Endothelial cell of umbilical vein (primary cell): ENCODE data around the gene SUGCT. TPM values are rescaled to one million over a fixed set of nuclear protein-coding genes. Genes with fewer than 3 reads are reported as not detected.

Source experiments
- BruUV-seq: library from RNA; stranded (reverse); fragments of 400-500 nt; replicated peaks from 2 replicates; lab custom pipeline; 2021; lab: Mats Ljungman, UMichigan
- CTCF ChIA-PET: fragments of 300-600, 350-600 bp; sonication (Branson Sonifier 250); formaldehyde crosslinking; loops from one replicate; lab custom pipeline; 2021; ENCODE audit warnings: antibody characterized with exemption, inconsistent platforms; lab: Charles Lee
- POLR2A ChIA-PET: fragments of 300-600, 350-600 bp; sonication (Branson Sonifier 250); formaldehyde crosslinking; loops from one replicate; lab custom pipeline; 2021; ENCODE audit warnings: antibody characterized with exemption, inconsistent platforms; lab: Charles Lee
- DNase-seq: peaks from one replicate; pipeline ENCODE4 v3.0.0-alpha.2; 2011; ENCODE audit warnings: low read depth, low spot score
- FAIRE-seq: peaks from 2 replicates; lab custom pipeline; 2011; peaks lifted over from hg19 to GRCh38; lab: Jason Lieb, UNC
- H2AFZ ChIP-seq: 2 replicates; pipeline ENCODE4 v1.6.0; 2012; ENCODE audit warnings: low read depth, low read length, control low read depth, inconsistent platforms
- H3K27ac ChIP-seq: 2 replicates; pipeline ENCODE4 v1.5.1; 2011; ENCODE audit warnings: low read depth, mild to moderate bottlenecking, control low read depth, low read length, moderate library complexity; ENCODE audit not compliant: insufficient read depth
- H3K27me3 ChIP-seq, 2 experiments: 2 replicates each; pipeline versions ENCODE4 v1.6.0 to v1.6.1; 2011; ENCODE audit warnings: low read length in 2 of 2, mixed read lengths in 1 of 2; ENCODE audit not compliant: control insufficient read depth in 2 of 2, insufficient read depth in 2 of 2
- H3K36me3 ChIP-seq, 2 experiments: 2 replicates in 1 of 2; 3 replicates in 1 of 2; pipeline ENCODE4 v1.5.1; 2011; ENCODE audit warnings: low read length in 2 of 2, mild to moderate bottlenecking in 1 of 2, moderate library complexity in 1 of 2; ENCODE audit not compliant: control insufficient read depth in 2 of 2, insufficient read depth in 2 of 2; ENCODE audit errors: extremely low read depth in 1 of 2
- H3K4me1 ChIP-seq: 3 replicates; pipeline ENCODE4 v1.5.1; 2011; ENCODE audit warnings: mild to moderate bottlenecking, low read length; ENCODE audit not compliant: control insufficient read depth, insufficient read depth; ENCODE audit errors: extremely low read depth
- H3K4me2 ChIP-seq: 2 replicates; pipeline ENCODE4 v1.6.1; 2011; ENCODE audit warnings: low read length, control low read depth, mixed read lengths; ENCODE audit not compliant: insufficient read depth
- H3K4me3 ChIP-seq, 3 experiments: fragments of 200-600 bp in 1 of 3; sonication (generic), shearing (Covaris generic) in 1 of 3; replicated peaks in 1 of 3; 2 replicates each; pipeline ENCODE4 v1.5.1; 2011 to 2016; ENCODE audit warnings: control low read depth in 3 of 3, low read length in 3 of 3, mild to moderate bottlenecking in 2 of 3, inconsistent platforms in 1 of 3, low read depth in 1 of 3, moderate library complexity in 1 of 3; ENCODE audit not compliant: insufficient read depth in 1 of 3
- H3K79me2 ChIP-seq: 2 replicates; pipeline ENCODE4 v1.6.0; 2012; ENCODE audit warnings: low read length, inconsistent platforms; ENCODE audit not compliant: control insufficient read depth, insufficient read depth
- H3K9ac ChIP-seq: replicated peaks from 2 replicates; pipeline ENCODE3; 2011; ENCODE audit warnings: low read length, control low read depth; ENCODE audit not compliant: insufficient read depth; ENCODE audit errors: extremely low read depth
- H3K9me1 ChIP-seq: replicated peaks from 3 replicates; pipeline ENCODE4 v1.6.0; 2011; ENCODE audit warnings: mild to moderate bottlenecking, low read length; ENCODE audit not compliant: control insufficient read depth, insufficient read depth; ENCODE audit errors: extremely low read depth
- H3K9me3 ChIP-seq: replicated peaks from 2 replicates; pipeline ENCODE4 v1.5.1; 2012; ENCODE audit warnings: low read length, inconsistent platforms; ENCODE audit not compliant: control insufficient read depth, insufficient read depth
- H4K20me1 ChIP-seq: replicated peaks from 2 replicates; pipeline ENCODE3; 2011; ENCODE audit warnings: mild to moderate bottlenecking, low read length; ENCODE audit not compliant: control insufficient read depth, insufficient read depth; ENCODE audit errors: extremely low read depth
- EZH2 ChIP-seq: IDR thresholded peaks from 2 replicates; pipeline ENCODE4 v1.6.1; 2012; ENCODE audit warnings: borderline replicate concordance, low read depth, mild to moderate bottlenecking, moderate library complexity, low read length, inconsistent platforms; ENCODE audit not compliant: severe bottlenecking
- GATA2 ChIP-seq: IDR thresholded peaks from 2 replicates; pipeline ENCODE4 v1.7.0; 2011; ENCODE audit warnings: low read depth, mild to moderate bottlenecking, moderate library complexity, mixed read lengths, low read length; ENCODE audit not compliant: insufficient read length, insufficient read depth
- JUN ChIP-seq: IDR thresholded peaks from 2 replicates; pipeline ENCODE4 v1.6.1; 2011; ENCODE audit warnings: borderline replicate concordance, low read depth; ENCODE audit not compliant: insufficient read length, insufficient read depth
- MYC ChIP-seq: IDR thresholded peaks from one replicate; pipeline ENCODE4 v1.6.1; 2011; ENCODE audit warnings: mild to moderate bottlenecking, low read depth, low read length
- POLR2A ChIP-seq: IDR thresholded peaks from 2 replicates; pipeline ENCODE4 v1.6.1; 2012; ENCODE audit warnings: low read depth, mild to moderate bottlenecking, control low read depth, low read length
- POLR2AphosphoS5 ChIP-seq: IDR thresholded peaks from 2 replicates; pipeline ENCODE4 v1.6.1; 2012; ENCODE audit warnings: low read depth, mild to moderate bottlenecking, control low read depth, low read length, moderate library complexity; ENCODE audit not compliant: insufficient read depth
- dilution Hi-C: fragments of 300-500 bp; cut with MboI; formaldehyde crosslinking; loops from one replicate; pipeline ENCODE4 v1.15.0; 2019; ENCODE audit warnings: low sequenced_read_pairs; ENCODE audit not compliant: extremely low pct_ligation_motif_present
- intact Hi-C: fragments of 100-400 bp; cut with micrococcal nuclease; formaldehyde crosslinking; loops from one replicate; pipeline ENCODE4 v1.10.0; 2022
- polyA plus RNA-seq, 4 experiments: library from polyadenylated mRNA; depleted of rRNA in 3 of 4; stranded (reverse) in 3 of 4; unstranded in 1 of 4; fragments of >200 nt; gene quantifications; 2 replicates each; pipeline versions ENCODE4 v1.2.1 to v1.2.3, GENCODE V29; 2011 to 2012; ENCODE audit warnings: missing spikeins in 1 of 4
- total RNA-seq: library from RNA; stranded (reverse); gene quantifications from 2 replicates; pipeline ENCODE4 v1.2.3, GENCODE V29; 2021
- TF ChIP-seq, protein P1 (sequence below), 2 donors: IDR thresholded peaks; 1 replicate in 1 of 2; 2 replicates in 1 of 2; pipeline ENCODE4 v1.5.1; 2011; ENCODE audit warnings: low read length in 2 of 2, mild to moderate bottlenecking in 2 of 2, moderate library complexity in 2 of 2, control low read depth in 1 of 2, inconsistent platforms in 1 of 2, low read depth in 1 of 2; ENCODE audit not compliant: insufficient read depth in 1 of 2; ENCODE audit errors: extremely low read depth in 1 of 2
- TF ChIP-seq, protein P2 (sequence below): IDR thresholded peaks from 2 replicates; pipeline ENCODE4 v1.6.1; 2011; ENCODE audit not compliant: insufficient read depth, insufficient read length

Gene SUGCT
- total and polyA plus RNA-seq, 2 donors (not counting 3 experiments of a cell fraction or from before 2014, with no cell fraction given): 1.2 to 1.4 TPM

DNA sequence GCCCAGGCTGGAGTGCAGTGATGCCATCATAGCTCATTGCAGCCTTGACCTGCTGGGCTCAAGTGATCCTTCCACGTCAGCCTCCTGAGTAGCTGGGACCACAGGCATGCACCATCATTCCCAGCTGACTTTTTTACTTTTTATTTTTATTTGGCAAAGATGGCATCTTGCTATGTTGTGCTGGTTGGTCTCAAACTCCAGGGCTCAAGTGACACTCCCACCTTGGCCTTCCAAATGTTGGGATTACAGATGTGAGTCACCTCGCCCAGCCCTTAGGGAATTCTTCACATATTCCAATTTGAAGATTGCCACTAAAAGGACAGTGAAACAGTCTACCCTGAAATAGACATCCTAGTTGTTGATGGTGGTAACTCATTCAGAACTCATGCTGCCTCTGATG, 27.7 kb downstream of the SUGCT start:
- H3K79me2 ChIP-seq: no peaks in the 10 kb centered on the region
- no peak for FAIRE-seq
- CTCF ChIA-PET: interaction anchor here (2.0 kb wide), 1 partner anchor 15 kb away, joined by 5 read pairs; no protein-coding TSS in a partner anchor
- TF ChIP-seq EZH2 (no peak), MYC (no peak), JUN (no peak), GATA2 (no peak), POLR2A (no peak), POLR2AphosphoS5 (no peak)
- TF ChIP-seq, protein P1, sequence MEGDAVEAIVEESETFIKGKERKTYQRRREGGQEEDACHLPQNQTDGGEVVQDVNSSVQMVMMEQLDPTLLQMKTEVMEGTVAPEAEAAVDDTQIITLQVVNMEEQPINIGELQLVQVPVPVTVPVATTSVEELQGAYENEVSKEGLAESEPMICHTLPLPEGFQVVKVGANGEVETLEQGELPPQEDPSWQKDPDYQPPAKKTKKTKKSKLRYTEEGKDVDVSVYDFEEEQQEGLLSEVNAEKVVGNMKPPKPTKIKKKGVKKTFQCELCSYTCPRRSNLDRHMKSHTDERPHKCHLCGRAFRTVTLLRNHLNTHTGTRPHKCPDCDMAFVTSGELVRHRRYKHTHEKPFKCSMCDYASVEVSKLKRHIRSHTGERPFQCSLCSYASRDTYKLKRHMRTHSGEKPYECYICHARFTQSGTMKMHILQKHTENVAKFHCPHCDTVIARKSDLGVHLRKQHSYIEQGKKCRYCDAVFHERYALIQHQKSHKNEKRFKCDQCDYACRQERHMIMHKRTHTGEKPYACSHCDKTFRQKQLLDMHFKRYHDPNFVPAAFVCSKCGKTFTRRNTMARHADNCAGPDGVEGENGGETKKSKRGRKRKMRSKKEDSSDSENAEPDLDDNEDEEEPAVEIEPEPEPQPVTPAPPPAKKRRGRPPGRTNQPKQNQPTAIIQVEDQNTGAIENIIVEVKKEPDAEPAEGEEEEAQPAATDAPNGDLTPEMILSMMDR (IDR thresholded peaks at IDR 0.05; ENCODE audit: extremely low read depth in 1 of 2, insufficient read depth in 1 of 2, low read depth in 1 of 2, low read length in 2 of 2): no peak
- TF ChIP-seq, protein P2, sequence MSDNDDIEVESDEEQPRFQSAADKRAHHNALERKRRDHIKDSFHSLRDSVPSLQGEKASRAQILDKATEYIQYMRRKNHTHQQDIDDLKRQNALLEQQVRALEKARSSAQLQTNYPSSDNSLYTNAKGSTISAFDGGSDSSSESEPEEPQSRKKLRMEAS: no peak
- no peaks in the 10 kb centered on the region for H3K27me3 ChIP-seq
- H3K27ac ChIP-seq: no peak overlapping the region
- no peak overlapping the region for H3K4me3 ChIP-seq
- H3K9me1 ChIP-seq: no peaks in the 10 kb centered on the region
- BruUV-seq: no TSS peak
- DNase-seq: no peak
- no peak overlapping the region for H3K4me2 ChIP-seq
- POLR2A ChIA-PET: no interaction called here
- H4K20me1 ChIP-seq: no peaks in the 10 kb centered on the region
- H3K4me1 ChIP-seq: no peaks in the 10 kb centered on the region
- dilution Hi-C loops (no loop called here), intact Hi-C loops (no loop called here)
- no peaks in the 10 kb centered on the region for H3K9me3 ChIP-seq
- no peaks in the 10 kb centered on the region for H3K36me3 ChIP-seq
- H2AFZ ChIP-seq: no peak overlapping the region
- no peak overlapping the region for H3K9ac ChIP-seq
